Neural cell (in vitro differentiated cells): ENCODE data around the gene CYP46A1. TPM values are rescaled to one million over a fixed set of nuclear protein-coding genes. Genes with fewer than 3 reads are reported as not detected.
"Not testable (repeated sequence)": the region's sequence is repeated elsewhere in the genome, so short reads cannot be mapped to it uniquely, and the experiment has no call there.

Experiments
- H2AFZ ChIP-seq: fragments of 200-600, 300-800 bp; sonication (generic), shearing (Covaris generic); 2 replicates; pipeline ENCODE4 v1.6.0; 2014; ENCODE audit warnings: low read depth, mild to moderate bottlenecking, antibody characterized with exemption, low read length, moderate library complexity
- H3F3A ChIP-seq: fragments of 200-600 bp; shearing (Covaris generic); 2 replicates; pipeline ENCODE4 v1.6.1; 2016; ENCODE audit warnings: mild to moderate bottlenecking, moderate library complexity, mixed read lengths, antibody characterized with exemption, low read length; ENCODE audit not compliant: insufficient read depth, poor library complexity, severe bottlenecking
- H3K27ac ChIP-seq: fragments of 200-600, 300-800 bp; sonication (generic), shearing (Covaris generic); 2 replicates; pipeline ENCODE4 v1.5.1; 2014; ENCODE audit warnings: mild to moderate bottlenecking, low read length, moderate library complexity
- H3K27me3 ChIP-seq: fragments of 300-800, 200-600 bp; sonication (generic), shearing (Covaris generic); 2 replicates; pipeline ENCODE4 v1.6.0; 2014; ENCODE audit warnings: mild to moderate bottlenecking, low read depth, low read length, moderate library complexity; ENCODE audit not compliant: insufficient read depth
- H3K36me3 ChIP-seq: fragments of 300-800, 200-600 bp; sonication (generic), shearing (Covaris generic); 2 replicates; pipeline ENCODE4 v1.5.1; 2014; ENCODE audit warnings: mild to moderate bottlenecking, antibody characterized with exemption, low read length, moderate library complexity; ENCODE audit not compliant: insufficient read depth
- H3K4me2 ChIP-seq: fragments of 300-800, 200-600 bp; sonication (generic), shearing (Covaris generic); 2 replicates; pipeline ENCODE4 v1.6.0; 2014; ENCODE audit warnings: mild to moderate bottlenecking, low read length
- H3K4me3 ChIP-seq: fragments of 300-800, 200-600 bp; sonication (generic), shearing (Covaris generic); 2 replicates; pipeline ENCODE4 v1.5.1; 2014; ENCODE audit warnings: mild to moderate bottlenecking, low read length, moderate library complexity
- H3K79me2 ChIP-seq: fragments of 200-600 bp; shearing (Covaris generic); replicated peaks from 2 replicates; pipeline ENCODE4 v1.6.0; 2014; ENCODE audit warnings: mild to moderate bottlenecking, low read length, moderate library complexity; ENCODE audit not compliant: insufficient read depth
- H3K9ac ChIP-seq: fragments of 300-800, 200-600 bp; sonication (generic), shearing (Covaris generic); 2 replicates; pipeline ENCODE4 v1.6.1; 2016; ENCODE audit warnings: mild to moderate bottlenecking, low read length, mixed read lengths
- H3K9me2 ChIP-seq: fragments of 200-600 bp; shearing (Covaris generic); 2 replicates; pipeline ENCODE4 v1.6.1; 2016; ENCODE audit warnings: mild to moderate bottlenecking, low read length, mixed read lengths; ENCODE audit not compliant: insufficient read depth
- H3K9me3 ChIP-seq: fragments of 200-600, 300-800 bp; sonication (generic), shearing (Covaris generic); 2 replicates; pipeline ENCODE4 v1.6.1; 2016; ENCODE audit warnings: mild to moderate bottlenecking, mixed run types, low read length, moderate library complexity, mixed read lengths
- H4K20me1 ChIP-seq: fragments of 200-600 bp; shearing (Covaris generic); 2 replicates; pipeline ENCODE4 v1.6.1; 2016; ENCODE audit warnings: mild to moderate bottlenecking, mixed run types; ENCODE audit not compliant: insufficient read depth
- CTCF ChIP-seq: fragments of 450-650 bp; IDR thresholded peaks from 2 replicates; pipeline ENCODE4 v1.5.1; 2014; ENCODE audit warnings: antibody characterized with exemption, mild to moderate bottlenecking, moderate library complexity; ENCODE audit not compliant: poor library complexity, severe bottlenecking
- EP300 ChIP-seq: fragments of 450-650 bp; conservative IDR thresholded peaks from 2 replicates; pipeline ENCODE4 v1.6.1; 2014; ENCODE audit warnings: antibody characterized with exemption, mild to moderate bottlenecking, moderate library complexity; ENCODE audit not compliant: poor library complexity, severe bottlenecking
- EZH2 ChIP-seq: fragments of 200-600, 300-800 bp; shearing (Covaris generic), sonication (generic); IDR thresholded peaks from 2 replicates; pipeline ENCODE4 v1.6.1; 2014; ENCODE audit warnings: antibody characterized with exemption, low read length, borderline replicate concordance, mild to moderate bottlenecking; ENCODE audit not compliant: insufficient read depth, poor library complexity, severe bottlenecking
- MXI1 ChIP-seq: fragments of 450-650 bp; conservative IDR thresholded peaks from 2 replicates; pipeline ENCODE4 v1.6.1; 2014; ENCODE audit warnings: antibody characterized with exemption, mild to moderate bottlenecking; ENCODE audit not compliant: poor library complexity, severe bottlenecking
- POLR2AphosphoS5 ChIP-seq: IDR thresholded peaks from 2 replicates; pipeline ENCODE4 v1.6.1; 2012
- RAD21 ChIP-seq: fragments of 450-650 bp; conservative IDR thresholded peaks from 2 replicates; pipeline ENCODE4 v1.6.1; 2014; ENCODE audit warnings: antibody characterized with exemption, mild to moderate bottlenecking, moderate library complexity
- SMC3 ChIP-seq: fragments of 450-650 bp; conservative IDR thresholded peaks from 2 replicates; pipeline ENCODE4 v1.6.1; 2014; ENCODE audit warnings: antibody characterized with exemption, mild to moderate bottlenecking, moderate library complexity; ENCODE audit not compliant: poor library complexity
- TAF1 ChIP-seq: IDR thresholded peaks from 2 replicates; pipeline ENCODE4 v1.6.1; 2012; ENCODE audit warnings: low read depth
- polyA plus RNA-seq: library from polyadenylated mRNA; depleted of rRNA; stranded (reverse); fragments of >200 nt; gene quantifications from 2 replicates; pipeline ENCODE4 v1.2.3, GENCODE V29; 2014
- TF ChIP-seq, protein P1 (sequence below): IDR thresholded peaks from 2 replicates; pipeline ENCODE4 v1.6.1; 2012; ENCODE audit warnings: borderline replicate concordance

CYP46A1 gene
- polyA plus RNA-seq, 1 donor from 2014 or later = 5.4 TPM

DNA sequence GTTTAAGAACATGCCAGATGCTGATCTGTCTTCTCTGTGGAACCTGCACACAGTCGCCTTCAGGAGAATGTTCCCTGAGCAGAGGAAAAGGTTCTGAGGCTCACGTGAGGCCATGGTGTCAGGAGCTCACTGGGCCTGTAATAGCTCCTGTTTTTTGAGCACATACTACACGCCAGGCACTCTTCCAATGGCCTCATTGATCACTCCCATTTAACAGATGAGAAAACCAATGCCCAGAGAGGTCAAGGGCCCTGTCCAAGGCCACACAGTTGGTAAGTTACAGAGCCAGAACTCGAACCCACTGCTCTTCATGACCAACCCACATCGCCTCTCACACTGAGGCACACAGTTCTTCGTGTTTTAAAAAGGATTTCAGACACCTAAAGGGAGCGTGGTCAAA is 46.5 kb upstream of the CYP46A1 start:
- no peaks in the 10 kb centered on the region for H3K27me3 ChIP-seq
- no peak overlapping the region for H3K9ac ChIP-seq
- no peak overlapping the region for H3K4me2 ChIP-seq
- H3K9me2 ChIP-seq = no peaks in the 10 kb centered on the region
- no peaks in the 10 kb centered on the region for H3K79me2 ChIP-seq
- H4K20me1 ChIP-seq = no peaks in the 10 kb centered on the region
- H3K27ac ChIP-seq = no peak overlapping the region
- H3K9me3 ChIP-seq = no peaks in the 10 kb centered on the region
- TF ChIP-seq, protein P1, sequence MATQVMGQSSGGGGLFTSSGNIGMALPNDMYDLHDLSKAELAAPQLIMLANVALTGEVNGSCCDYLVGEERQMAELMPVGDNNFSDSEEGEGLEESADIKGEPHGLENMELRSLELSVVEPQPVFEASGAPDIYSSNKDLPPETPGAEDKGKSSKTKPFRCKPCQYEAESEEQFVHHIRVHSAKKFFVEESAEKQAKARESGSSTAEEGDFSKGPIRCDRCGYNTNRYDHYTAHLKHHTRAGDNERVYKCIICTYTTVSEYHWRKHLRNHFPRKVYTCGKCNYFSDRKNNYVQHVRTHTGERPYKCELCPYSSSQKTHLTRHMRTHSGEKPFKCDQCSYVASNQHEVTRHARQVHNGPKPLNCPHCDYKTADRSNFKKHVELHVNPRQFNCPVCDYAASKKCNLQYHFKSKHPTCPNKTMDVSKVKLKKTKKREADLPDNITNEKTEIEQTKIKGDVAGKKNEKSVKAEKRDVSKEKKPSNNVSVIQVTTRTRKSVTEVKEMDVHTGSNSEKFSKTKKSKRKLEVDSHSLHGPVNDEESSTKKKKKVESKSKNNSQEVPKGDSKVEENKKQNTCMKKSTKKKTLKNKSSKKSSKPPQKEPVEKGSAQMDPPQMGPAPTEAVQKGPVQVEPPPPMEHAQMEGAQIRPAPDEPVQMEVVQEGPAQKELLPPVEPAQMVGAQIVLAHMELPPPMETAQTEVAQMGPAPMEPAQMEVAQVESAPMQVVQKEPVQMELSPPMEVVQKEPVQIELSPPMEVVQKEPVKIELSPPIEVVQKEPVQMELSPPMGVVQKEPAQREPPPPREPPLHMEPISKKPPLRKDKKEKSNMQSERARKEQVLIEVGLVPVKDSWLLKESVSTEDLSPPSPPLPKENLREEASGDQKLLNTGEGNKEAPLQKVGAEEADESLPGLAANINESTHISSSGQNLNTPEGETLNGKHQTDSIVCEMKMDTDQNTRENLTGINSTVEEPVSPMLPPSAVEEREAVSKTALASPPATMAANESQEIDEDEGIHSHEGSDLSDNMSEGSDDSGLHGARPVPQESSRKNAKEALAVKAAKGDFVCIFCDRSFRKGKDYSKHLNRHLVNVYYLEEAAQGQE = no peak
- no peak for TF ChIP-seq TAF1
- no peak for TF ChIP-seq MXI1
- no peak for TF ChIP-seq POLR2AphosphoS5
- TF ChIP-seq EZH2 = no peak
- no peak for TF ChIP-seq EP300
- no peak for TF ChIP-seq CTCF
- TF ChIP-seq SMC3 = no peak
- TF ChIP-seq RAD21 = no peak
- no peak overlapping the region for H2AFZ ChIP-seq
- H3F3A ChIP-seq = no peaks in the 10 kb centered on the region
- H3K36me3 ChIP-seq = no peaks in the 10 kb centered on the region
- H3K4me3 ChIP-seq = no peak overlapping the region

- not testable (repeated sequence) for H3K79me2 ChIP-seq, H4K20me1 ChIP-seq, H3K36me3 ChIP-seq, H3K9me2 ChIP-seq, H2AFZ ChIP-seq, H3K4me3 ChIP-seq, H3F3A ChIP-seq, H3K27ac ChIP-seq, H3K4me2 ChIP-seq, H3K9me3 ChIP-seq, H3K9ac ChIP-seq
- peaks cover 15% of the 10 kb centered on the region for H3K27me3 ChIP-seq
Measured at GRCh38 chr14:99642771-99643170, 41.3 kb upstream of the CYP46A1 start.

GRCh38 chr14:99643343-99643742 is 40.8 kb upstream of the CYP46A1 start:
- H3K9me2 ChIP-seq = no peaks in the 10 kb centered on the region
- no peak for TF ChIP-seq POLR2AphosphoS5
- TF ChIP-seq TAF1 = no peak
- TF ChIP-seq EP300 = no peak
- TF ChIP-seq EZH2 = no peak
- TF ChIP-seq, protein P1 = no peak
- TF ChIP-seq MXI1 = no peak
- no peak for TF ChIP-seq RAD21
- TF ChIP-seq CTCF = no peak
- TF ChIP-seq SMC3 = no peak
- no peaks in the 10 kb centered on the region for H3F3A ChIP-seq
- no peaks in the 10 kb centered on the region for H3K9me3 ChIP-seq
- no peaks in the 10 kb centered on the region for H3K36me3 ChIP-seq
- H3K9ac ChIP-seq = no peak overlapping the region
- H3K27ac ChIP-seq = no peak overlapping the region
- H2AFZ ChIP-seq = no peak overlapping the region
- H3K79me2 ChIP-seq = no peaks in the 10 kb centered on the region
- peaks cover 15% of the 10 kb centered on the region for H3K27me3 ChIP-seq
- H3K4me2 ChIP-seq = no peak overlapping the region
- no peaks in the 10 kb centered on the region for H4K20me1 ChIP-seq
- no peak overlapping the region for H3K4me3 ChIP-seq
